ENCODE data around the gene TRAIP.

TRAIP gene

DNA sequence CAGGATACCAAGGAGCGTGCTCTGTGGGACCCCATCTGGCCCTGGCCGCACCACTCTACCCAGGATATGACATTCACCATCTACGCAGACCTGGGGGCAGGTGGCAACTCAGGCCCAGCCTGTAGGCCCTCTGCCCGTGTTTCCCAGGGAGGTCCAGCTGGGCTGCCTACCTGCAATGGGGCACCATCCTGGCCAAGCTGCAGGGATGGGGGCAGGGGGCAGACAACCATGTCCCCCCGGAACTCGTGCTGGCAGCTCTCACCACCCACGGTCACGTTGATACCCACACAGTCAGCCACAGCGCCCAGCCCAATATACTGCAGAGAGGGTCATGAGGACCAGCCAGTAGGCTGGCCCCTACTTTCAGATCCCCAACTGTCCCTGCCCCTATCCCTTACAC lies 39.4 kb upstream of the TRAIP start:
- H3K9ac ChIP-seq (ENCODE audit: low read length) = no peak overlapping the region
- no peaks in the 10 kb centered on the region for H3K36me3 ChIP-seq (ENCODE audit: insufficient read depth, low read length)
- H3K9me3 ChIP-seq (ENCODE audit: low read length) = no peaks in the 10 kb centered on the region
- H3K27ac ChIP-seq (ENCODE audit: low read depth, low read length) = no peak overlapping the region
- no peaks in the 10 kb centered on the region for H3K27me3 ChIP-seq (ENCODE audit: control insufficient read depth in 1 of 2, insufficient read depth in 2 of 2, low read length in 2 of 2)
- H3K4me3 ChIP-seq (ENCODE audit: low read depth in 1 of 2, low read length in 2 of 2) = no peak overlapping the region
- H3K4me1 ChIP-seq (ENCODE audit: insufficient read depth, low read length) = peaks cover 1% of the 10 kb centered on the region

- Histone ChIP-seq H3K9me3 (ENCODE audit: low read length) (no peaks in the 10 kb centered on the region), H3K4me3 (ENCODE audit: low read depth in 1 of 2, low read length in 2 of 2) (no peak overlapping the region)
These were observed 32.9 kb upstream of the TRAIP start for GRCh38 chr3:49889296-49889695.

DNA sequence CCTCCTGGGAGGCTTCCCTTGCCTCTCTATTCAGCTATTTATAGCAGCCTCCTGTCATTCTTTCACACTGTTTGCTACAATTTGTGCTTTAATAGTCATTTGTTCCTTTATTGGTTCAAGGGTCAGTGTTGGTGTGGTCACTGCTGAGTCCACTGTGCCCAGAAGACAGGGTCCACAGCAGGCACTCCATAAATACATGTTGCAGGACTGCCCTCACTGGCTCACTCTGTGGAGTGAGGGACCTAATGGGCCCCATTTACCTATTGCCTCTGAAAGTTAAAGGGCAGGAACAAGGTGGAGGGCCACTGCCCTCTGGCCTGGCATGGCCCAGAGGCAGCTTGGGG lies 30.5 kb upstream of the TRAIP start:
- no peaks in the 10 kb centered on the region for H3K4me1 ChIP-seq (ENCODE audit: insufficient read depth, low read length)
- no peaks in the 10 kb centered on the region for H3K27me3 ChIP-seq (ENCODE audit: control insufficient read depth in 1 of 2, insufficient read depth in 2 of 2, low read length in 2 of 2)
- H3K9ac ChIP-seq (ENCODE audit: low read length) = no peak overlapping the region
- H3K36me3 ChIP-seq (ENCODE audit: insufficient read depth, low read length) = no peaks in the 10 kb centered on the region
- no peak overlapping the region for H3K4me3 ChIP-seq (ENCODE audit: low read depth in 1 of 2, low read length in 2 of 2)
- no peak overlapping the region for H3K27ac ChIP-seq (ENCODE audit: low read depth, low read length)
- H3K9me3 ChIP-seq (ENCODE audit: low read length) = no peaks in the 10 kb centered on the region

More at GRCh38 chr3:49889296-49889695, 32.9 kb upstream of the TRAIP start:
- H3K9ac ChIP-seq (ENCODE audit: low read length) = no peak overlapping the region
- H3K4me1 ChIP-seq (ENCODE audit: insufficient read depth, low read length) = no peaks in the 10 kb centered on the region
- H3K36me3 ChIP-seq (ENCODE audit: insufficient read depth, low read length) = no peaks in the 10 kb centered on the region
- no peaks in the 10 kb centered on the region for H3K27me3 ChIP-seq (ENCODE audit: control insufficient read depth in 1 of 2, insufficient read depth in 2 of 2, low read length in 2 of 2)
- H3K27ac ChIP-seq (ENCODE audit: low read depth, low read length) = no peak overlapping the region

- H3K9ac ChIP-seq (ENCODE audit: low read length) = no peak overlapping the region
- no peaks in the 10 kb centered on the region for H3K9me3 ChIP-seq (ENCODE audit: low read length)
- no peak overlapping the region for H3K4me3 ChIP-seq (ENCODE audit: low read depth in 1 of 2, low read length in 2 of 2)
- no peaks in the 10 kb centered on the region for H3K4me1 ChIP-seq (ENCODE audit: insufficient read depth, low read length)
- H3K27ac ChIP-seq (ENCODE audit: low read depth, low read length) = no peak overlapping the region
- H3K27me3 ChIP-seq (ENCODE audit: control insufficient read depth in 1 of 2, insufficient read depth in 2 of 2, low read length in 2 of 2) = no peaks in the 10 kb centered on the region
- no peaks in the 10 kb centered on the region for H3K36me3 ChIP-seq (ENCODE audit: insufficient read depth, low read length)
These were observed 27.6 kb upstream of the TRAIP start for GRCh38 chr3:49883998-49884397.

GRCh38 chr3:49882166-49882565 lies 25.8 kb upstream of the TRAIP start:
- Histone ChIP-seq H3K9ac (ENCODE audit: low read length) (no peak overlapping the region), H3K4me1 (ENCODE audit: insufficient read depth, low read length) (no peaks in the 10 kb centered on the region), H3K36me3 (ENCODE audit: insufficient read depth, low read length) (no peaks in the 10 kb centered on the region), H3K9me3 (ENCODE audit: low read length) (no peaks in the 10 kb centered on the region), H3K27me3 (ENCODE audit: control insufficient read depth in 1 of 2, insufficient read depth in 2 of 2, low read length in 2 of 2) (no peaks in the 10 kb centered on the region), H3K27ac (ENCODE audit: low read depth, low read length) (no peak overlapping the region), H3K4me3 (ENCODE audit: low read depth in 1 of 2, low read length in 2 of 2) (no peak overlapping the region)

DNA sequence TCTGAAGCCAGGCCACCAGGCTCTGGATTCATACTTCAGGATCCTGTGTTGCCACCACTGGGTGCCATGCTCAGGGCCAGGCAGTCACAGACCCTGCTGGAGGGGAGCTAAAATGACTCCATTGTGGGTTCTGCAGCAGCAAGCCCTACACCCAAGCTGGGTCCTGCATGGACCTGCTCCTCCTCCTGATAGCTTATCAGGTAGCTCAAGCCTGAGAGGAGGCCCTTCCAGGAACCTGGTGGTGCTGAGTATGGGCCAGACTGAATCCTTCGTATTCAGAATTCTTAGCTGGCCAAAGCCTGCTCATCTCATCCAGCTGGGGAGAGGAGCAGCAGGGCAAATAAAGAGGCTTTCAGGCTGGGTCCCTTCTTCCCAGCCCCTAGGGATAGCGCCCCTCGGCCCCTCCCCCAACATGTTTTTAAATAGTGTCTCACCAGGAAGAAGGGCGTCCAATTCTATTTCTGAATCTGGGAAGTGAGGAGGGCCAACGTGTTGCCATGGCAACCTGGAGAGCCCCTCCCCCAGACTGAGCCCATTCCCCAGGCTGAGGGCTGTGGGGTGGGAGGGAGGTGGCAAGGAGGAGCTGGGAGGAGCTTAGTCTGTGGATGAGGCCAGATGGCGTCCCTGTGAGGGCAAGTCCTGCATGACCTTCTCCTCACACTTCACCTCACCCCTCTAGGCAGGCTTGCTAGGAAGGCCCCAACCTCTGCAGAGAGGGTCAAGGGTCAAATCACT lies 24.4 kb upstream of the TRAIP start:
- no peaks in the 10 kb centered on the region for H3K27me3 ChIP-seq (ENCODE audit: control insufficient read depth in 1 of 2, insufficient read depth in 2 of 2, low read length in 2 of 2)
- H3K4me1 ChIP-seq (ENCODE audit: insufficient read depth, low read length) = no peaks in the 10 kb centered on the region
- H3K9me3 ChIP-seq (ENCODE audit: low read length) = no peaks in the 10 kb centered on the region
- no peak overlapping the region for H3K4me3 ChIP-seq (ENCODE audit: low read depth in 1 of 2, low read length in 2 of 2)
- no peaks in the 10 kb centered on the region for H3K36me3 ChIP-seq (ENCODE audit: insufficient read depth, low read length)
- no peak overlapping the region for H3K27ac ChIP-seq (ENCODE audit: low read depth, low read length)
- H3K9ac ChIP-seq (ENCODE audit: low read length) = no peak overlapping the region

GRCh38 chr3:49879721-49880120 lies 23.4 kb upstream of the TRAIP start:
- no peaks in the 10 kb centered on the region for H3K4me1 ChIP-seq (ENCODE audit: insufficient read depth, low read length)
- no peaks in the 10 kb centered on the region for H3K27me3 ChIP-seq (ENCODE audit: control insufficient read depth in 1 of 2, insufficient read depth in 2 of 2, low read length in 2 of 2)

GRCh38 chr3:49878686-49879085 lies 22.3 kb upstream of the TRAIP start:
- Histone ChIP-seq H3K27me3 (ENCODE audit: control insufficient read depth in 1 of 2, insufficient read depth in 2 of 2, low read length in 2 of 2) (no peaks in the 10 kb centered on the region), H3K4me1 (ENCODE audit: insufficient read depth, low read length) (no peaks in the 10 kb centered on the region), H3K36me3 (ENCODE audit: insufficient read depth, low read length) (no peaks in the 10 kb centered on the region), H3K9me3 (ENCODE audit: low read length) (no peaks in the 10 kb centered on the region), H3K9ac (ENCODE audit: low read length) (no peak overlapping the region), H3K27ac (ENCODE audit: low read depth, low read length) (no peak overlapping the region), H3K4me3 (ENCODE audit: low read depth in 1 of 2, low read length in 2 of 2) (no peak overlapping the region)

More at GRCh38 chr3:49879721-49880120, 23.4 kb upstream of the TRAIP start:
- no peak overlapping the region for H3K4me3 ChIP-seq (ENCODE audit: low read depth in 1 of 2, low read length in 2 of 2)
- no peak overlapping the region for H3K9ac ChIP-seq (ENCODE audit: low read length)
- no peak overlapping the region for H3K27ac ChIP-seq (ENCODE audit: low read depth, low read length)
- H3K36me3 ChIP-seq (ENCODE audit: insufficient read depth, low read length) = no peaks in the 10 kb centered on the region
- no peaks in the 10 kb centered on the region for H3K9me3 ChIP-seq (ENCODE audit: low read length)

DNA sequence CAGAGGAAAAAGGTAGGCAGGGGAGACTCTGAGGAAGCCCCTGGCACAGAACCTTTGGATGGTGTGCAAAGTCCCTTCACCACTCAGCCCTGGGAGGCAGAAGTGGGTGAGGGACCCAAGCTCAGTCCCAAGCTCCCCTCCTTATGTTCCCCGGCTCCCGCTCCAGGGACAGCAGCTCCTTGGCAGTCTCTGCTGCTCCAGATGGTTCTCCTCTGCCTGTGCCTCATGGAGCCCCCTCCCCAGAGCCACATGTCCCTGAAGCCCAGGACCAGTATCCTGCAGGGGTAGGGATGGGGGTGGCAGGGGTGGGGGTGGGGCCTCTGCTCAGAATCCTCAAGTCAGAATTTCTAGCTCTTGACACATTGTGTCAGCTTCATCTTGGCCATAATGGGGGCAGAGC lies 21.4 kb upstream of the TRAIP start:
- no peak overlapping the region for H3K27ac ChIP-seq (ENCODE audit: low read depth, low read length)
- H3K9me3 ChIP-seq (ENCODE audit: low read length) = no peaks in the 10 kb centered on the region
- no peaks in the 10 kb centered on the region for H3K4me1 ChIP-seq (ENCODE audit: insufficient read depth, low read length)
- no peak overlapping the region for H3K4me3 ChIP-seq (ENCODE audit: low read depth in 1 of 2, low read length in 2 of 2)
- H3K9ac ChIP-seq (ENCODE audit: low read length) = no peak overlapping the region
- no peaks in the 10 kb centered on the region for H3K36me3 ChIP-seq (ENCODE audit: insufficient read depth, low read length)
- no peaks in the 10 kb centered on the region for H3K27me3 ChIP-seq (ENCODE audit: control insufficient read depth in 1 of 2, insufficient read depth in 2 of 2, low read length in 2 of 2)

DNA sequence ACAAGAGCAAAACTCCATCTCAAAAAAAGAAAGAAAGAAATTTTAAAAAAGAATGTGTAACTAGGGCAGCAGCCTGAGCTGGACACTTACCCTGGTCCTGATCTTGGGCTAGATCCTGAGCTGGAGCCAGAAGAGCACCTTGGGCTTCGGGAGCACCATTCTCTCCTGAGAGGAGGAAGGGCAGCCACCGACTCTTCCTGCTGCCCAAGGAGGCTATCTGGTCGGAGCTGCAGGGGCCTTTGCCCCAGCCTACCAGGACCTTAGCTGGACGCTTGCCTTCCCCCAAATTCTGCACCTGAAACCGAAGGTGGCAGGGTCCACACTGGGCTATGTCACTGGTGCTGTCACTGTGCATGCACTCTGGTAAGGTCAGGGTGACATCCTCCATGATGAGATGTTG lies 20.2 kb upstream of the TRAIP start:
- Histone ChIP-seq H3K36me3 (ENCODE audit: insufficient read depth, low read length) (no peaks in the 10 kb centered on the region), H3K4me3 (ENCODE audit: low read depth in 1 of 2, low read length in 2 of 2) (no peak overlapping the region)

DNA sequence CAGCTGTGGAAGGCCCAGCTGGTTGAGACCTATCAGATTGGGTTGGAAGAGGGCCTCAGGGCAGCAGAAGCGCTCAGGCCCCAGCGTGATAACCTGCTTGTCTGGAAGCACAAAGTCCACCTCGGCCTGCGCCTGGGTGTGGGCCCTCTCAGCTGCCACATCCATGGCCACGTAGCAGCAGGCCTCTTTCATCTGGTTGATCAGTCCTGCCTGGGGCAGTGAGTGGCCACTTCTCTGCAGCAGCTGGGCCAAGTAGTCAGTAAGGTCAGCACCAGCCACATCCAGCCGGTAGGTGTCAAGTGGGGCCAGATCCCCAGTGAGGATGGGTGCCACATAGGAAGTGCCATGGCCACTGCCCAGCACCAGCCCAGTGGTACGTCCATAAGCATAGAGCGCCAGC lies 17.3 kb upstream of the TRAIP start:
- Histone ChIP-seq H3K9ac (ENCODE audit: low read length) (no peak overlapping the region), H3K4me1 (ENCODE audit: insufficient read depth, low read length) (no peaks in the 10 kb centered on the region), H3K36me3 (ENCODE audit: insufficient read depth, low read length) (no peaks in the 10 kb centered on the region), H3K27me3 (ENCODE audit: control insufficient read depth in 1 of 2, insufficient read depth in 2 of 2, low read length in 2 of 2) (peaks cover 19 to 25% of the 10 kb centered on the region in 2 donors), H3K4me3 (ENCODE audit: low read depth in 1 of 2, low read length in 2 of 2) (no peak overlapping the region), H3K27ac (ENCODE audit: low read depth, low read length) (no peak overlapping the region), H3K9me3 (ENCODE audit: low read length) (no peaks in the 10 kb centered on the region)

More for the DNA sequence above, 20.2 kb upstream of the TRAIP start:
- no peak overlapping the region for H3K9ac ChIP-seq (ENCODE audit: low read length)
- H3K4me1 ChIP-seq (ENCODE audit: insufficient read depth, low read length) = no peaks in the 10 kb centered on the region
- no peaks in the 10 kb centered on the region for H3K27me3 ChIP-seq (ENCODE audit: control insufficient read depth in 1 of 2, insufficient read depth in 2 of 2, low read length in 2 of 2)
- no peak overlapping the region for H3K27ac ChIP-seq (ENCODE audit: low read depth, low read length)
- no peaks in the 10 kb centered on the region for H3K9me3 ChIP-seq (ENCODE audit: low read length)

DNA sequence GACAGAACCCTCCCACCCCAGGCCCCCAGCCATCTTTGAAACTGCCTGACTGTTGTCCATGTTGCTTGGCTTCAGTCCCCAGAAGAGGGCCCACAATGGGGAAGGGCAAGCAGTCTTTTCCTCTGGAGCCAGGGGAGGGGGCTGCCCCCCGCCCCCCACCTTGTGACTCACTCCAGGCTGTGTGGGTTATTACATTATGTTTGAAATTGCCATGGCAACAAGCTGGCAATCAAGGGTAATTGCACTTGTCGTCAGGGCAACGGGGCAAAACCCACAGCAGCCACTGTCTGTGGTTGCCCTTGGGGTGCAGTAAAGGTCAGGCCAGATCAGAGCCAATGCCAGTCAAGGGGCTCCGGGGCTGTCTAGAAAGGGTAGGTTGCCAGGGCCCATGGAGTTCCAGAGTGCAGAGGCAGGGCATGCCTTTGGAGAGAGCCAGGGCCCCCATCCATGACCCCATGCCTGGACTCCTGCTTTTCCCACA lies 16.5 kb upstream of the TRAIP start:
- Histone ChIP-seq H3K36me3 (ENCODE audit: insufficient read depth, low read length) (no peaks in the 10 kb centered on the region), H3K9me3 (ENCODE audit: low read length) (no peaks in the 10 kb centered on the region)

More for the DNA sequence above, 16.5 kb upstream of the TRAIP start:
- H3K9ac ChIP-seq (ENCODE audit: low read length) = no peak overlapping the region
- H3K27ac ChIP-seq (ENCODE audit: low read depth, low read length) = no peak overlapping the region
- no peak overlapping the region for H3K4me3 ChIP-seq (ENCODE audit: low read depth in 1 of 2, low read length in 2 of 2)
- no peaks in the 10 kb centered on the region for H3K4me1 ChIP-seq (ENCODE audit: insufficient read depth, low read length)
- H3K27me3 ChIP-seq (ENCODE audit: control insufficient read depth in 1 of 2, insufficient read depth in 2 of 2, low read length in 2 of 2) = peaks cover 27 to 33% of the 10 kb centered on the region in 2 donors
